PFSK-1 (cell line): ENCODE results near the gene SETD2.

Experiments used
- POLR2AphosphoS5 ChIP-seq: IDR thresholded peaks from 2 replicates; pipeline ENCODE4 v1.6.1; 2012; ENCODE audit warnings: low read depth, mild to moderate bottlenecking, control low read depth, low read length, moderate library complexity
- REST ChIP-seq, 2 experiments: IDR thresholded peaks; 2 replicates each; pipeline versions ENCODE4 v1.6.1 to v1.8.0; 2011 to 2012; ENCODE audit warnings: low read depth in 2 of 2, low read length in 2 of 2, control low read depth in 1 of 2, inconsistent platforms in 1 of 2, mild to moderate bottlenecking in 1 of 2, moderate library complexity in 1 of 2; ENCODE audit not compliant: insufficient read depth in 1 of 2
- SIN3A ChIP-seq: IDR thresholded peaks from 2 replicates; pipeline ENCODE4 v1.6.1; 2012; ENCODE audit warnings: mild to moderate bottlenecking, low read length, moderate library complexity, borderline replicate concordance; ENCODE audit not compliant: insufficient read depth
- TAF1 ChIP-seq: IDR thresholded peaks from 2 replicates; pipeline ENCODE4 v1.6.1; 2012; ENCODE audit warnings: low read length, control low read depth, borderline replicate concordance; ENCODE audit not compliant: insufficient read depth

- TF ChIP-seq POLR2AphosphoS5 (no peak), REST (IDR thresholded peaks at IDR 0.05; ENCODE audit: insufficient read depth in 1 of 2, low read depth in 2 of 2, low read length in 2 of 2) (no peak), SIN3A (no peak), TAF1 (no peak)
These were observed 43.8 kb downstream of the SETD2 start for GRCh38 chr3:47120138-47120537.
